Esophagus squamous epithelium (tissue), 5 donors: ENCODE results near the gene PLA2G2C. TPM values are rescaled to one million over a fixed set of nuclear protein-coding genes. Genes with fewer than 3 reads are reported as not detected.

ENCODE experiments used
- DNase-seq: peaks from one replicate; lab custom pipeline; 2025; lab: John Stamatoyannopoulos, UW
- H3K27ac ChIP-seq, 4 donors: fragments of 200-600 bp; sonication (generic); one replicate each; pipeline ENCODE4 v1.5.1; 2016 to 2019; ENCODE audit warnings: mild to moderate bottlenecking in 1 of 4
- H3K27me3 ChIP-seq, 4 donors: fragments of 200-600 bp; sonication (generic); 1 replicate in 3 of 4; 2 replicates in 1 of 4; pipeline versions ENCODE4 v1.5.1 to v1.6.0; 2017 to 2021; ENCODE audit warnings: antibody characterized with exemption in 1 of 4
- H3K36me3 ChIP-seq, 3 donors: fragments of 200-600 bp; sonication (generic); one replicate each; pipeline ENCODE4 v1.5.1; 2016 to 2019
- H3K4me1 ChIP-seq, 3 donors: fragments of 200-600 bp; sonication (generic); one replicate each; pipeline ENCODE4 v1.5.1; 2017 to 2019
- H3K4me3 ChIP-seq, 4 donors: fragments of 200-600 bp; sonication (generic); 1 replicate in 3 of 4; 2 replicates in 1 of 4; pipeline ENCODE4 v1.5.1; 2016 to 2019; ENCODE audit warnings: mild to moderate bottlenecking in 2 of 4, moderate library complexity in 1 of 4
- H3K9me3 ChIP-seq, 3 donors: fragments of 200-600 bp; sonication (generic); one replicate each; pipeline ENCODE4 v1.5.1; 2016 to 2019
- CTCF ChIP-seq, 6 experiments: fragments of 450-650 bp in 4 of 6; fragments of 200-600 bp in 2 of 6; sonication (generic) in 2 of 6; IDR thresholded peaks; one replicate each; pipeline ENCODE4 v1.5.1; 2016 to 2019; ENCODE audit warnings: antibody characterized with exemption in 6 of 6, mild to moderate bottlenecking in 4 of 6, moderate library complexity in 4 of 6
- POLR2A ChIP-seq, 4 donors: fragments of 450-650 bp; IDR thresholded peaks; one replicate each; pipeline ENCODE4 v1.6.1; 2017; ENCODE audit warnings: antibody characterized with exemption in 4 of 4, mild to moderate bottlenecking in 4 of 4, moderate library complexity in 3 of 4
- WGBS, 2 donors: methylation state at CpG; one replicate each; pipeline ENCODE4 v1.1.5; 2018; 5-methylcytosine and 5-hydroxymethylcytosine counted together
- intact Hi-C: fragments of 100-400 bp; cut with DNase I; formaldehyde crosslinking; loops from one replicate; pipeline ENCODE4 v1.15.0; 2022
- total RNA-seq, 4 donors: library from RNA; depleted of rRNA; stranded (reverse); fragments of >200 nt; gene quantifications; one replicate each; pipeline ENCODE4 v1.1.0, GENCODE V29; 2016
- donor health status: DM: yes; HTN: yes; CAD: no.

PLA2G2C gene
- total RNA-seq, 4 donors from 2014 or later, result 0.04 to 0.19 TPM; not detected in 2

GRCh38 chr1:20154301-20154831 is 32.0 kb downstream of the PLA2G2C start:
- H3K9me3 ChIP-seq, result peaks cover 0 to 18% (median 5%) of the 10 kb centered on the region in 3 donors
- peaks cover 0 to 14% (median 0%) of the 10 kb centered on the region in 4 donors for H3K27me3 ChIP-seq
- peak overlapping the region in 1 of 4 donors; percentile 38 for H3K4me3 ChIP-seq
- H3K36me3 ChIP-seq, result no peaks in the 10 kb centered on the region
- no peak for DNase-seq
- 54 to 60% methylated on average over 5 to 10 of the region's 18 CpGs for WGBS, 2 donors
- peak overlapping the region in 2 of 4 donors; percentile 17 to 42 for H3K27ac ChIP-seq
- intact Hi-C loops, result loop anchor here (5.0 kb wide), 2 partner anchors 57 to 237 kb away; no protein-coding TSS in a partner anchor
- no peak for TF ChIP-seq POLR2A (IDR thresholded peaks at IDR 0.05)
- no peak for TF ChIP-seq CTCF (IDR thresholded peaks at IDR 0.05)
- H3K4me1 ChIP-seq, result peaks cover 9 to 26% (median 10%) of the 10 kb centered on the region in 3 donors

GRCh38 chr1:20153000-20153418 is 33.3 kb downstream of the PLA2G2C start:
- intact Hi-C loops, result loop anchor here (5.0 kb wide), 2 partner anchors 56 to 236 kb away; no protein-coding TSS in a partner anchor
- Histone ChIP-seq H3K4me3 (no peak overlapping the region), H3K27me3 (peaks cover 0 to 14% (median 0%) of the 10 kb centered on the region in 4 donors), H3K27ac (peak overlapping the region in 2 of 4 donors; percentile 43 to 64), H3K4me1 (peaks cover 9 to 26% (median 10%) of the 10 kb centered on the region in 3 donors), H3K9me3 (peaks cover 0 to 4% (median 0%) of the 10 kb centered on the region in 3 donors), H3K36me3 (no peaks in the 10 kb centered on the region)
- TF ChIP-seq POLR2A (IDR thresholded peaks at IDR 0.05) (no peak), CTCF (IDR thresholded peaks at IDR 0.05) (no peak)
- WGBS, 2 donors, result 67 to 79% methylated on average over 3 to 5 of the region's 6 CpGs
- DNase-seq, result no peak

- intact Hi-C loops, result loop anchor here (5.0 kb wide), 2 partner anchors 55 to 235 kb away; no protein-coding TSS in a partner anchor
- H3K4me3 ChIP-seq, result peak overlapping the region in 2 of 4 donors; percentile 44 to 64
Observed at GRCh38 chr1:20152599-20152930, 33.8 kb downstream of the PLA2G2C start.

GRCh38 chr1:20151906-20152598 is 34.3 kb downstream of the PLA2G2C start:
- H3K36me3 ChIP-seq, result no peaks in the 10 kb centered on the region
- peak overlapping the region in 3 of 4 donors; percentile 2 to 64 (median 43) for H3K27ac ChIP-seq
- peaks cover 9 to 26% (median 10%) of the 10 kb centered on the region in 3 donors for H3K4me1 ChIP-seq
- TF ChIP-seq CTCF (IDR thresholded peaks at IDR 0.05) (peak; percentile 88 to 96 (median 90)), POLR2A (IDR thresholded peaks at IDR 0.05) (no peak)
- peaks cover 0 to 14% (median 0%) of the 10 kb centered on the region in 4 donors for H3K27me3 ChIP-seq
- H3K4me3 ChIP-seq, result peak overlapping the region in 3 of 4 donors; percentile 34 to 64 (median 44)
- intact Hi-C loops, result loop anchor here (5.0 kb wide), 2 partner anchors 55 to 235 kb away; no protein-coding TSS in a partner anchor
- DNase-seq, result no peak
- 0% methylated on average over 4 of the region's 29 CpGs; no CpG with 5 or more reads in 1 of the 2 donors for WGBS, 2 donors
- H3K9me3 ChIP-seq, result no peaks in the 10 kb centered on the region

More at GRCh38 chr1:20152599-20152930, 33.8 kb downstream of the PLA2G2C start:
- Histone ChIP-seq H3K36me3 (no peaks in the 10 kb centered on the region), H3K9me3 (peaks cover 0 to under 1% (median 0%) of the 10 kb centered on the region in 3 donors), H3K27ac (peak overlapping the region in 2 of 4 donors; percentile 43 to 64), H3K4me1 (peaks cover 9 to 26% (median 10%) of the 10 kb centered on the region in 3 donors), H3K27me3 (peaks cover 0 to 14% (median 0%) of the 10 kb centered on the region in 4 donors)
- DNase-seq, result no peak
- TF ChIP-seq CTCF (IDR thresholded peaks at IDR 0.05) (no peak), POLR2A (IDR thresholded peaks at IDR 0.05) (no peak)
- 43 to 87% methylated on average over 2 to 3 of the region's 7 CpGs for WGBS, 2 donors
